Endothelial cell of umbilical vein (primary cell): ENCODE results near the gene BAX.

Experiments
- CTCF ChIP-seq, 2 donors: IDR thresholded peaks; 1 replicate in 1 of 2; 2 replicates in 1 of 2; pipeline ENCODE4 v1.5.1; 2011; ENCODE audit warnings: low read length in 2 of 2, mild to moderate bottlenecking in 2 of 2, moderate library complexity in 2 of 2, control low read depth in 1 of 2, inconsistent platforms in 1 of 2, low read depth in 1 of 2; ENCODE audit not compliant: insufficient read depth in 1 of 2; ENCODE audit errors: extremely low read depth in 1 of 2
- GATA2 ChIP-seq: IDR thresholded peaks from 2 replicates; pipeline ENCODE4 v1.7.0; 2011; ENCODE audit warnings: low read depth, mild to moderate bottlenecking, moderate library complexity, mixed read lengths, low read length; ENCODE audit not compliant: insufficient read length, insufficient read depth
- JUN ChIP-seq: IDR thresholded peaks from 2 replicates; pipeline ENCODE4 v1.6.1; 2011; ENCODE audit warnings: borderline replicate concordance, low read depth; ENCODE audit not compliant: insufficient read length, insufficient read depth

DNA sequence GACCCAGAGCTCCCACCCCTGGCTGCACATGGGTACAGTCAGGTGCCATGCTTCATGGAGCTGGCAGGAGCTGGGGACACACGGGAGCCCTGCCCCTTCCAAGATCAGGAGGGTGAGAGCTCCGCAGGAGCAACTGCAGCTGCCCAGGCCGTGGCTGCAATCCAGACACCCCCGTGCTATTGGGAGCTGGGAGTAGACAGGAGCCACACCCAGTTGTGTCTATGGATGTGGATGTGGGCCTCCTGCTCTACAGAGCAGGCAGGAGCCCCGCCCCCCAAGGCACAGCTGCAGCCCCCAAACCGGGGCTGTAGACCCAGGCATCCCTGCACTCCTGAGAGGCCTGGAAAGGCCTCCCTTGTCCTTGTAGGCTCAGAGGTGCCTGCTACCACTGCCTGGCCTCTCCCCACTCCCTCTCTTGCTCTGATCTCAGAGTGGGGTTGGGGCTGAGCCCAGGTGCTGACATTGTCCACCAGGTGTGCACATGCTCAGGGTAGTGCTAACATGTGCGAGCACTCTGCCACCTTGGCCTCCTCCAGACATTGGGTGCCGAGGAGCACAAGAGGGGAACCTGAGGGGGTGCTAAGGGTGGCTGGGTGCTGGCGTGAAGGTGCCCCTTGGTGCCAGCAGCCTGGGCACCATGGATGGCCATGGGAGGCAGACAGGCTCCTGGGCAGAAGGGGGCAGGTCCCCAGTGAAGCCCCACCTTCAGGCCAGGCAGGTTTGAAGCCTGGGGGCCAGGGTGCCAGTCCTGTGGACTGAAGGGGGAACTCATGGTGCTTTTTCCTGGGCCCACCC lies 8.0 kb upstream of the BAX start:
- TF ChIP-seq JUN (no peak), CTCF (IDR thresholded peaks at IDR 0.05; ENCODE audit: extremely low read depth in 1 of 2, insufficient read depth in 1 of 2, low read depth in 1 of 2, low read length in 2 of 2) (no peak), GATA2 (no peak)
